Stimulated activated CD4-positive, alpha-beta T cell treated with anti-CD3 and anti-CD28 coated beads, Interleukin-4, amount 100 ng/mL, for 4 hours (primary cell): Measurements from ENCODE around the gene VPS37D.
A peak's percentile ranks its signal among the peaks of the same experiment; 100 is the strongest.
"Not testable (repeated sequence)": the region's sequence is repeated elsewhere in the genome, so short reads cannot be mapped to it uniquely, and the experiment has no call there.

Experiments used
- DNase-seq, 2 experiments: peaks; one replicate each; pipeline ENCODE4 v3.0.0-alpha.2; 2020

Gene VPS37D

DNA sequence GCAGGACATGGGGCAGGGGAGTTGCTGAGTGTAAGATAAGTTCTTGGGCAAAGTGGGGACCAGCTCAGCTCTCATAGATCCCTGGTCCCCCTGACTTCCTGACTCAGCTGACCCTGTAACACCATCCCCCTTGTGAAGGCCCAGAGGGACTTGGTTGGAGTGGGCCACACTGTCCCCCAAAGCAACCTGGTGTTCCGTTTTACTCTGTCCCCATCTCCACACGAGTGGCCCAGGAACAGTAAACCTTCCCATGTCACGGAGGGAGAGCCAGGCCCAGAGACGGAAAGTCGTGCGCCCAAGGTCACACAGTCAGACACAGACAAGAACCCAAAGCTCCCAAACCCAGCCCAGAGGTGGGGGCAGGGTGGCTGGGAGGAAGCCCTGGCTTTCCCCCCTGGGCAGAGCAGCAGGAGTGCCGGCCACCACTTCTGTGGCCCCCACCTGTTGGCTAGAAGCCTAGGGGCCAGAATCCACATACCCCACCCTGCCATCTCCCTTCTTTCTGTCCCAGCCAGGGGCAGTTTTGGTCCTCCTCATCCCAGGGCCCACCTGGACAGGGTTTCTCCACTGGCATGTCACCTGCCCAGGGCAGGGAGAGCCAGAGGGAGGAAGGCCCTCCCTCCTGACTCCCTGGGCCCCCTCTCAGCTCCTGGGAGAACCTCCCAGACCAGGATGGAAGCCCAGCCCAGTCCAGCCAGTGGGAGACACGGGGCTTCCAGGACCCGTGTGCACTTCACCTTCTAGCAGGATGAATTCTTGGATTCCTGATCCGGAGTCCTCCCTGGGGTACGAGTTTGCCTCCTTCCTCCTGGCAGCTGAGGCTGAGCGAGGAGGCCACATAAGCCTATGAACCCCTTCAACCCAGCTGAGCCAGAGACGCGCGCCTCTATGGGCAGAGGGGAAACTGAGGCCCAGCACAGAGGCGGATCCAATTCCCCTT lies 20.6 kb upstream of the VPS37D start:
- DNase-seq = no peak

DNA sequence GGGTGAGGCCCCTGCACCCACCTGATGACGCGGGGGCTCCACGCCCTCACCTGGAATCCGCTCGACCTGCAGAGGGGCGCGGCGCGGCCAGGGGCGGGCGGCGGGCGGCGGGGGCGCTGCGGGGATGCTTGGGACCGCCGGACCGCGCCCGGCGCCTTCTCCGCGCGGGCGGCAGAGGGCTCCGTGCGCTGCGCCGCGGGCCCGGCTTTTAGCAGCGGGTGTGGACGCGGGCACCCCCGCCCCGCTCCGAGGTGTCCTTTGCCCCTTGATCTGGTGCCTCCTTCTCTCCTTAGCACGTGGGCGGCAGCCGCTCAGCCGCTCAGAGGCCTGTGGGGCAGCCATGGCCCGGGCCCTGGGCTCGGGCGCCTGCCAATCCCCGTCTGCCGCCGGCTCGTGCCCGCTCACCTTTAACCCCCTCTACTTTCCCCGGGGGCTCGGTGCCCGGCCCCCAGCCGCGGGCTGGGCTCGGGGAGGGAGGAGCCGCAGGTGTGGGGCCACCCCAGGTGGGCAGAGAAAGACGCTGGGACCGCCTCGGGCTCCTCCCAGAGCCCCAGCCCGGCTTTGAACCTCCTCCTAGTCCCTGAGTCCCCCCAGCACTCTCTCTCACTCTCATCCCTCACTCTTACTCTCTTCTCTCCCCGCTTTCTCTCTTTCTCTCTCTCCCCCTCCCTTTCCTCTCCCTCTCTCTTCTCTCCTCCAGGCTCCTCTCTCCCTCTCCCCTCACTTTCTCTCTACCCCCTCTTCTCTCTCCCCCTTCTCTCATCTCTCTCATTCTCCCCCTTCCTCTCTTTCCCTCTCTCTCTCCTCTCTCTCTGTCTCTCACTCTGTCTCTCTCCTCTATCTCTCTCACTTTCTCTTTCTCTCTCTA lies 19.7 kb upstream of the VPS37D start:
- DNase-seq = peak in 1 of 2 experiments; percentile 21

DNA sequence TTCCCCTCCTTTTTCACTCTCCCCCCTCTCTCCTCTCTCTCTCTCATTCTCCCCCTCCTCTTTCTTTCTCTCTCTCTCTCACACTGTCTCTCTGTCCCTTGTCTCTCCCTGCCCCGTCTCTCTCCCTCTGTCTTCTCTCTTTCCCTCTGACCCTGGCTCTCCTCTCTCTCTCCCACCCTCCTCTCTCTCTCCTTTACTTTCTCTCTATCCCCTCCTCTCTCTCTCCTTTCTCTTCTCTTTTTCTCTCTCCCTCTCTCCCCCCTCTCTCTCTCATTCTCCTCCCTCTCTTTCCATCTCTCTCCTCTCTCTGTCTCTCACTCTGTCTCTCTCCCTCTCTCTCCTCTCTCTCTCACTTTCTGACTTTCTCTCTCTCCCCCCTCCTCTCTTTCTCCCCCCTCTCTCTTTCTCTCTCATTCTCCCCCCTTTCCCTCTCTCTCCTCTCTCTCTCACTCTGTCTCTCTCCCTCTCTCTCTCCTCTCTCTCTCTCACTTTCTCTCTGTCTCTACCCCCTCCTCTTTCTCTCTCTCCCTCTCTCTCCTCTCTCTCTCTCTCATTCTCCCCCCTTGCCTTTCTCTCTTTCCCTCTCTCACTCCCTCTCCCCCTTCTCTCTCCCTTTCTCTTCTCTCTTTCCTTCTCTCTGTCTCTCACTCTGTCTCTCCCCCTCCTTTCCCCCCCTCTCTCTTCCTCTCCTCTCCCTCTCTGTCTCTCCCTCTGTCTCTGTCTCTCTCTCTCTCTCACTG lies 18.9 kb upstream of the VPS37D start:
- no peak for DNase-seq

- DNase-seq = no peak
These were observed 18.1 kb upstream of the VPS37D start for GRCh38 chr7:73649576-73649975.

- DNase-seq = no peak
These were observed 17.1 kb upstream of the VPS37D start for GRCh38 chr7:73650524-73650923.

DNA sequence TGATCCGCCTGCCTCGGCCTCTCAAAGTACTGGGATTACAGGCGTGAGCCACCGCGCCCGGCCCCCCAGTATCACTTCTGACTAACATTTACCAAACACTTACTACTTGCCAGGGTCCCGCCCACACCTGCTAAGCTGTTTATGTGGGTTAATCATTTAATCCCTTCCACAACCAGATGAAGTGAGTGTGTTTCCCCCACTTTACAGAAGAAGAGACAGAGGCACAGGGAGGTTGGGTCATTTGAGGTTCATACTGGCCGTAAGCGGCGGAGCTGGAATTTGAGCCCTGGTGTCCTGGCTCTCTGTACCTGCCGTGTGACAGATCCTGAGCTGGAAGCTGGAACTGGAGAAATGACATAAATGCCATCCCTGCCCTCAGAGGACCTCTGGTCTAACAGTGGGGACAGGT lies 15.1 kb upstream of the VPS37D start:
- no peak for DNase-seq

DNA sequence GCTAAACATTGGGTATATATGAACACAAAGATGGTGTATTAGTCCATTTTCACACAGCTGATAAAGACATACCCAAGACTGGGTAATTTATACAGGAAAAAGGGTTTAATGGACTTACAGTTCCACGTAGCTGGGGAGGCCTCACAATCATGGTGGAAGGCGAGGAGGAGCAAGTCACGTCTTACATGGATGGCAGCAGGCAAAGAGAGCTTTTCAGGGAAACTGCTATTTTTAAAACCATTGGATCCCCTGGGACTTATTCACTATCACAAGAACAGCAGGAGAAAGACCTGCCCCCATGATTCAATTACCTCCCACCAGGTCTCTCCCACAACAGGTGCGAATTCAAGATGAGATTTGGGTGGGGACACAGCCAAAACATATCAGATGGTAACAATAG lies 12.3 kb upstream of the VPS37D start:
- not testable (repeated sequence) for DNase-seq

DNA sequence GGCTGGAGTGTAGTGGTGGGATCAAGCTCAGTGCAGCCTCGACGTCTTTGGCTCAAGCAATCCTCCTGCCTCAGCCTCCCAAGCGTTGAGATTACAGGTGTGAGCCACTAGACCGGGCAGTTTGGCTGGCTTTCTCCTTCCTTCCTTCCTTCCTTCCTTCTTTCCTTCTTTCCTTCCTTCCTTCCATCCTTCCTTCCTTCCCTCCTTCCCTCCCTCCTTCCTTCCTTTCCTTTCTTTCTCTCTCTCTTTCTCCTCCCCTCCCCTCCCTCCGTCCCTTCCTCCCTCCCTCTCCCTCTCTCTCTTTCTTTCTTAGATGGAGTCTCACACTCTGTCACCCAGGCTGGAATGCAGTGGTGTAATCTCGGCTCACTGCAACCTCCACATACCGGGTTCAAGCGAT lies 7.6 kb upstream of the VPS37D start:
- DNase-seq = no peak

DNA sequence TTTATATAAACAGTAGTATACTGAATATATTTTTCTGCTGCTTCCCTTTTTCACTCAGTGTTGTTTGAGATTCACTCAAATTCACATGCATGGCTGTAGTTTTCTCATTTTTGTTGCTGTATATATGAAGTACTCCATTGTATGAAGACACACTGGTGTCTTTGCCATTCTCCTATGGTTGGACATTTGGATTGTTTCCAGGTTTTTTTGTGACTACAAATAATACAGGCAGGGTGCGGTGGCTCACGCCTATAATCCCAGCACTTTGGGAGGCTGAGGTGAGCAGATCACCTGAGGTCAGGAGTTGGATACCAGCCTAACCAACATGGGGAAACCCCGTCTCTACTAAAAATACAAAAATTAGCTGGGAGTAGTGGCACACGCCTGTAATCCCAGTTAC lies 7.0 kb upstream of the VPS37D start:
- not testable (repeated sequence) for DNase-seq

DNA sequence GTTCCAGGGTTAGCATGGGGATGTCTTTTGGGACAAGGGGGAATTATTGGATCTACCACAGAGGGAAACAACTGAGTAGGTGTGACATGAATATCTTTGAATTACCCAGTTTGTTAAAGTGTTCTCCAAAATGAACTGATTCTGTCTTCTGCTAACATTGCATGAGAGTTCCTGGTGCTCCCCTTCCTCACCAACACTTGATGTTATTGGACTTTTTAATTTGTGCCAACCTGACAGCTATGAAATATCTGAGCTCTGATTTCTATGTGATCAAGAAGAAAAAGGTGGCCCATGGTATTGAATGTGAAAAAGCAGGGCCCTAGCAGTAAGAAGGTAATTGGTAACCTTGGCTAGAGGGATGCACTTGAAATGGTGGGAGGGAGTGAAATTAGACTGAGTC lies 4.6 kb upstream of the VPS37D start:
- DNase-seq = no peak

- DNase-seq = no peak
These were observed 663 bp downstream of the VPS37D start for GRCh38 chr7:73668103-73668885.

DNA sequence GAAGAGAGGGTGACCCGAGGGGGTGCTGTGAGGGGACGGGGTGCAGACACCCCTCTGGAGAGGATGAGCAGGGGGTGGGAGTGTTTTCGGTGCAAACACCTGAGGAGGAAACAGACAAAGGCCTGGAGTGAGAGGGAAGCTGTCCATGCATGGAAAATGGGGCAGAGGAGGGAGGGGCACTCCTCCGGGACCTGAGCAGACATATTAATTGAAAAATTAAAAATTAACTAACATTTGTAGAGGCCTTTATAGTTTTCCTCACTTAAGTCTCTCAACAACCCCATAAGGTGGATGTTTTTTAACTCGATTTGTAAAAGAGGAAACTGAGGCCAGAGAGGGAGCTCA lies 1.2 kb downstream of the VPS37D start:
- DNase-seq = no peak

DNA sequence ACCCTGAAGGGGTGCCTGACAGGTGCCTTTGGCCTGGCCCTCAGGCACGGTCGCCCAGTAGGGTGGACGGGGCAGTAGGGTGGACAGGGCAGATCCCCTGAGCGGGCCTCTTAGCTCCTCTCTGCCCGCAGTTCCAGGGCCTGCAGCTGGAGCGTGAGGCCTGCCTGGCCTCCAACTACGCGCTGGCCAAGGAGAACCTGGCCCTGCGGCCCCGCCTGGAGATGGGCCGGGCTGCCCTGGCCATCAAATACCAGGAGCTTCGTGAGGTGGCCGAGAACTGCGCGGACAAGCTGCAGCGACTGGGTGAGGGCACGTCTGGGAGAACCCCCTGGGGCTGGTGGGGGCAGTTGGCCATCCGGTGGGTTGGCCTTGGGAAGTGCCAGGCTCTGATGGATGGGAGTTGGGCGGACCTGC lies 1.7 kb downstream of the VPS37D start:
- no peak for DNase-seq

DNA sequence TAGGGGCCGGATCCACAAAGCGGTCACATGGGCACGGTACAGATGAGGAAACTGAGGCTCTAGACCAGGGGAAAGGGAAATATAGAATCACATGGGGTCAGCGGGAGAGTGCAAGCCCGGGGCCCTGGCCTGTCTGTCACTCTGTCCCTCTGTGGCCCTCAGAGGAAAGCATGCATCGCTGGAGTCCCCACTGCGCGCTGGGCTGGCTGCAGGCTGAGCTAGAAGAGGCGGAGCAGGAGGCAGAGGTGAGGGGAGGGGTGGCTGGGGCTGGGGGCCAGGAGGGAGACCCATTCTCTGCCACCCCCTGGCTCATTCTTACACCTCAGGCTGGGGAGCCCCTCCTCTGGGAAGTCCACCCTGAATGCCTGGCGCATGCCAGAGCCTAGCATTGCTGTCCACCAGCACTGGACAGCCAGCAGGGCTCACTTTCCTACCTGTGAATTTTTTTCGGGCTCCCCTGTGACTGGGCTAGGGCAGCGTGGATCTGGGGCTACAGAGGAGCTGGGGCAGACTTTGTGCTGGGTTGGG lies 2.3 kb downstream of the VPS37D start:
- no peak for DNase-seq

- DNase-seq = no peak
These were observed 3.7 kb downstream of the VPS37D start for GRCh38 chr7:73671322-73671661.

GRCh38 chr7:73671857-73672445 lies 4.3 kb downstream of the VPS37D start:
- no peak for DNase-seq

- no peak for DNase-seq
These were observed 7.0 kb downstream of the VPS37D start for GRCh38 chr7:73674468-73675124.

- not testable (repeated sequence) for DNase-seq
These were observed 8.4 kb downstream of the VPS37D start for GRCh38 chr7:73676062-73676461.

DNA sequence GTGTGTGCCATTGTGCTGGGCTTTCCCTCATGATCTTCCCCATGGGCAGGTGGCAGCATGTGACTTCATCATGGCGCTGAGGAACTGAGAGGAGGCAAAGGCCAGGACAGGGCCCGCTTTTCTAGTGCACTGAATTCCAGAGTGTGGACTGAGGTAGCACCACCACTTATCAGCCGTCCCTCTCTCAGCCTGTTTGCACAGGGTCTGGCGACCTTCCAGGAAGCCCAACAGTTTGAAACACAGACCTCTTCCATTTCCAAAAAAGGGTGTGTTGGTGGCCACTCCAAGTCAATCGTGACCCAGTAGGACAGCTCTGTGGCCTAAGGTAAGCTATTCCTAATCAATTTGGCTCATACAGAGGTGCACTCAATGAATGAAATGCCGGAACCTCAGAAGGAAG lies 11.2 kb downstream of the VPS37D start:
- DNase-seq = no peak

GRCh38 chr7:73679709-73680108 lies 12.1 kb downstream of the VPS37D start:
- DNase-seq = no peak

- DNase-seq = no peak
These were observed 12.9 kb downstream of the VPS37D start for GRCh38 chr7:73680501-73680900.
